ENCODE data around the gene IL4R. TPM values are rescaled to one million over a fixed set of nuclear protein-coding genes. Genes with fewer than 3 reads are reported as not detected.

IL4R gene
- total and polyA plus RNA-seq, 7 donors = 2.1 to 9.6 (median 6.5) TPM

DNA sequence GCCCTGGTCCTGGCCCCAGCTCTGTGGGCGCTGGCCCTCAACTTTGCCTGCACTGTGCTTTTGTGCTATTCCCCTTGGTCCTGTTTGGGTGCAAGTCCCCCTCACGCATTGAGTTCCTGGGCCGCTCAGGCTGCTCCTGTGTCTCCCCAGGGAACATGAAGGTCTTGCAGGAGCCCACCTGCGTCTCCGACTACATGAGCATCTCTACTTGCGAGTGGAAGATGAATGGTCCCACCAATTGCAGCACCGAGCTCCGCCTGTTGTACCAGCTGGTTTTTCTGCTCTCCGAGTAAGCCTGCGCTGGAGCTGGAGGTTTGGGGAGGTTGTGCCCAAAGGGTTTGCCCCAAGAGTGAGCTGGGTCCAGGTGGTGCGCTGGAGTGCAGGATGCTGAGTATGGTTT lies 28.2 kb downstream of the IL4R start:
- Histone ChIP-seq H3K27ac (no peak overlapping the region), H3K27me3 (ENCODE audit: insufficient read depth in 3 of 3, low read length in 2 of 3) (no peaks in the 10 kb centered on the region), H3K4me3 (no peak overlapping the region), H3K9me3 (no peaks in the 10 kb centered on the region), H3K36me3 (ENCODE audit: insufficient read depth in 1 of 2, low read depth in 1 of 2) (peaks cover 0 to 39% of the 10 kb centered on the region in 2 donors), H3K4me1 (no peaks in the 10 kb centered on the region)
- no peak for DNase-seq
- intact Hi-C loops (cut with DNase I) = no loop called here
- 94 to 97% (median 96%) methylated on average over 11 of the region's 11 CpGs for WGBS, 3 donors
- ATAC-seq = no peak
- TF ChIP-seq, protein P1, sequence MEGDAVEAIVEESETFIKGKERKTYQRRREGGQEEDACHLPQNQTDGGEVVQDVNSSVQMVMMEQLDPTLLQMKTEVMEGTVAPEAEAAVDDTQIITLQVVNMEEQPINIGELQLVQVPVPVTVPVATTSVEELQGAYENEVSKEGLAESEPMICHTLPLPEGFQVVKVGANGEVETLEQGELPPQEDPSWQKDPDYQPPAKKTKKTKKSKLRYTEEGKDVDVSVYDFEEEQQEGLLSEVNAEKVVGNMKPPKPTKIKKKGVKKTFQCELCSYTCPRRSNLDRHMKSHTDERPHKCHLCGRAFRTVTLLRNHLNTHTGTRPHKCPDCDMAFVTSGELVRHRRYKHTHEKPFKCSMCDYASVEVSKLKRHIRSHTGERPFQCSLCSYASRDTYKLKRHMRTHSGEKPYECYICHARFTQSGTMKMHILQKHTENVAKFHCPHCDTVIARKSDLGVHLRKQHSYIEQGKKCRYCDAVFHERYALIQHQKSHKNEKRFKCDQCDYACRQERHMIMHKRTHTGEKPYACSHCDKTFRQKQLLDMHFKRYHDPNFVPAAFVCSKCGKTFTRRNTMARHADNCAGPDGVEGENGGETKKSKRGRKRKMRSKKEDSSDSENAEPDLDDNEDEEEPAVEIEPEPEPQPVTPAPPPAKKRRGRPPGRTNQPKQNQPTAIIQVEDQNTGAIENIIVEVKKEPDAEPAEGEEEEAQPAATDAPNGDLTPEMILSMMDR (IDR thresholded peaks at IDR 0.05) = no peak

DNA sequence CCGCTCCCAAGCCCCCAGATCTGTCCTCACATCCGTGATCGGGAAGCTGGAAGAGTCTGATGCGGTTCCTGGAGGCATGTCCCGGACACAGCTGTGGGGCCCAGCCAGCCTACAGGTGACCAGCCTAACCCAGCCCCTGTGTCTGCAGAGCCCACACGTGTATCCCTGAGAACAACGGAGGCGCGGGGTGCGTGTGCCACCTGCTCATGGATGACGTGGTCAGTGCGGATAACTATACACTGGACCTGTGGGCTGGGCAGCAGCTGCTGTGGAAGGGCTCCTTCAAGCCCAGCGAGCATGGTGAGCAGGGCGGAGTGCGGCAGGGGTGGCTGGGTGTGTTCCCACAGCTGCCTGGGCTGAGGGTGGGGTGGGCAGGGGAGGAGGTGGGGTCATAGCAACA lies 30.9 kb downstream of the IL4R start:
- DNase-seq (no peak), ATAC-seq (no peak)
- TF ChIP-seq, protein P1 (IDR thresholded peaks at IDR 0.05) = no peak
- Histone ChIP-seq H3K4me1 (no peaks in the 10 kb centered on the region), H3K4me3 (no peak overlapping the region), H3K36me3 (ENCODE audit: insufficient read depth in 1 of 2, low read depth in 1 of 2) (peaks cover 0 to 38% of the 10 kb centered on the region in 2 donors), H3K27me3 (ENCODE audit: insufficient read depth in 3 of 3, low read length in 2 of 3) (no peaks in the 10 kb centered on the region), H3K9me3 (no peaks in the 10 kb centered on the region), H3K27ac (no peak overlapping the region)
- 51 to 65% (median 61%) methylated on average over 15 of the region's 15 CpGs for WGBS, 3 donors
- intact Hi-C loops (cut with DNase I) = no loop called here

DNA sequence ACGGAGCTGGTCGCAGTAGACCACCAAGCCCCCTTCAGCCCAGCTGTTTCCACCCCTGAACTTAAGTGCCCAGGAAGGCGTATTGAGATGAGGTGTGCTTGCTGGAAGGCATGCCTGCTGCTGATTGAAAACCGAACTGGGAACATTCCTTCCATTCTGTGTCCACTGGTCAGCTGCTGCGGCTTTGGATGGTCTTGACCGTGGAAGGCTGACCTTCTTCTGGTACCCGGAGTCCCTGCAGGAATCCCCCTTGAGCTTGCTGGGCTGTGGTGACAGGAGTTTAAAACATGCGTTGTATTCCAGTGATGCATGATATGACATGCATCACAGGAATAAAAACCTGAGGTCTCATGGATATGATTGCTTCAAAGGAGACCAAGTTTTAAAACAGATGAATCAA lies 31.4 kb downstream of the IL4R start:
- no peaks in the 10 kb centered on the region for H3K27me3 ChIP-seq (ENCODE audit: insufficient read depth in 3 of 3, low read length in 2 of 3)
- no peak overlapping the region for H3K4me3 ChIP-seq
- peaks cover 0 to 38% of the 10 kb centered on the region in 2 donors for H3K36me3 ChIP-seq (ENCODE audit: insufficient read depth in 1 of 2, low read depth in 1 of 2)
- TF ChIP-seq, protein P1 (IDR thresholded peaks at IDR 0.05) = no peak
- no peaks in the 10 kb centered on the region for H3K9me3 ChIP-seq
- 70 to 76% (median 76%) methylated on average over 8 of the region's 8 CpGs for WGBS, 3 donors
- ATAC-seq (no peak), DNase-seq (no peak)
- H3K27ac ChIP-seq = no peak overlapping the region
- intact Hi-C loops (cut with DNase I) = no loop called here
- no peaks in the 10 kb centered on the region for H3K4me1 ChIP-seq

DNA sequence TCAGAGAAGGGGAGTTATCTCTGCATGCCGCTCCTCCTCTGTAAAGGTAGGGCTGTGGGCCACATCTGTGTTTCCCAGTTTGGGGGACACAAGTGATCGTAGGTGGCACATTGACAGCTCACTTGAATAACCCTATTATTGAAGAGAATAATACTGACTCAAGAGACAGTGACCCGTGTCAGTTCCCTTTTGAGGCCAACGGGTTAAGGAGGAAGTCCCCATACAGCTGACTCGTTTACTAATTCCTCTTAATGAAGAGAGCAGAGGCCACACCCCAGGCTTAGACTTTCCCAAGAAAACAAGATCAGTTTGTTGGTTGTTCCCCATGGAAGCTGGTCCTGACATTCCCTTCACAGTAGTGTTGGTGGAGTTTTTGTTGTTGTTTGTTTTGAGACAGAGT lies 33.0 kb downstream of the IL4R start:
- DNase-seq = no peak
- no peaks in the 10 kb centered on the region for H3K9me3 ChIP-seq
- TF ChIP-seq, protein P1 (IDR thresholded peaks at IDR 0.05) = no peak
- no peak overlapping the region for H3K27ac ChIP-seq
- H3K27me3 ChIP-seq (ENCODE audit: insufficient read depth in 3 of 3, low read length in 2 of 3) = no peaks in the 10 kb centered on the region
- 68 to 77% (median 74%) methylated on average over 5 of the region's 5 CpGs for WGBS, 3 donors
- H3K36me3 ChIP-seq (ENCODE audit: insufficient read depth in 1 of 2, low read depth in 1 of 2) = peaks cover 0 to 36% of the 10 kb centered on the region in 2 donors
- ATAC-seq = no peak
- intact Hi-C loops (cut with DNase I) = no loop called here
- no peaks in the 10 kb centered on the region for H3K4me1 ChIP-seq
- H3K4me3 ChIP-seq = no peak overlapping the region

DNA sequence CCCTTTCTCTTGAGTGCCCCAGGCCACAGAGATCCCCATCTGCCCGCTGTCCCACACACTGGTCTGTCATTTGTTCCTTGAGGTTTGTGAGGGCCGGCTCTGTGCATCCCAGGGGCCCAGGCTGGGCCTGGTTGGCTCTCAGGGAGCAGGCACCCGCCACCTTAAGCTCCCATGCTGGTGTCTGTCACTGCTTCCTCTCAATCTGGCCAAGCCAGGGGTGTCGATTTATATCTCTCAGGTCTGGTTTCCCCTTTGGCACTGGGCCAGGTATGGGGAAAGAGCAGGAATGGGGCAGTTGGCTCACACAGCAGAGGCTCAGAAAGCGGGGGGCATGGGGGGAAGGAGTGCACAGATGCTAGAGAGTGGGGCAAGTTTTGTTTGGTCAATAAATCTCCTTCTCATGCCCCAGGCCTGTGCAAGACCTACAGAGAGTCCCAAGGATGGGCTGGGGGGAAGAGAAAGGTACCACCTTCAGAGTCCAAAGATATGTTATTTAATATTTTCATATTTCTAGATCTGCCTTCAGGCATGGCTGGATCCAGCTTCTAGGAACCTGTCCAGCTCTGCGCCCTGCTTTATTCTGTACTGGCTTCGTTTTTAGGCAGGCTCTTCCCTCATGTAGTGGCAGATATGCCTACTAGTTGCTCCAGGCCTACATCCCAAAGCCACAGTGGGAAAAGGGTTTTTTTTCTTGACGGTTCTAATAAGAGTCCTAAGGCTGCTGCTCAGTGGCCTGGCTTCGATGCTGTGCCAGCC lies 34.3 kb downstream of the IL4R start:
- peaks cover 0 to 35% of the 10 kb centered on the region in 2 donors for H3K36me3 ChIP-seq (ENCODE audit: insufficient read depth in 1 of 2, low read depth in 1 of 2)
- ATAC-seq = peak in 1 of 4 donors; percentile 13
- 76 to 84% (median 77%) methylated on average over 9 of the region's 9 CpGs for WGBS, 3 donors
- H3K4me1 ChIP-seq = no peaks in the 10 kb centered on the region
- H3K4me3 ChIP-seq = no peak overlapping the region
- H3K27me3 ChIP-seq (ENCODE audit: insufficient read depth in 3 of 3, low read length in 2 of 3) = no peaks in the 10 kb centered on the region
- H3K27ac ChIP-seq = no peak overlapping the region
- no peak for DNase-seq
- no peaks in the 10 kb centered on the region for H3K9me3 ChIP-seq
- TF ChIP-seq, protein P1 (IDR thresholded peaks at IDR 0.05) = no peak
- intact Hi-C loops (cut with DNase I) = no loop called here

Measured in psoas muscle (tissue), 8 donors.